GM19035 (cell line): ENCODE results near the gene GALNT3.
A peak's percentile ranks its signal among the peaks of the same experiment; 100 is the strongest.

Experiments used
- ATAC-seq: cut with Tn5 transposase; IDR thresholded peaks from one replicate; pipeline ENCODE4 v1.9.1; 2021; ENCODE audit not compliant: unreplicated experiment

The GALNT3 gene

DNA sequence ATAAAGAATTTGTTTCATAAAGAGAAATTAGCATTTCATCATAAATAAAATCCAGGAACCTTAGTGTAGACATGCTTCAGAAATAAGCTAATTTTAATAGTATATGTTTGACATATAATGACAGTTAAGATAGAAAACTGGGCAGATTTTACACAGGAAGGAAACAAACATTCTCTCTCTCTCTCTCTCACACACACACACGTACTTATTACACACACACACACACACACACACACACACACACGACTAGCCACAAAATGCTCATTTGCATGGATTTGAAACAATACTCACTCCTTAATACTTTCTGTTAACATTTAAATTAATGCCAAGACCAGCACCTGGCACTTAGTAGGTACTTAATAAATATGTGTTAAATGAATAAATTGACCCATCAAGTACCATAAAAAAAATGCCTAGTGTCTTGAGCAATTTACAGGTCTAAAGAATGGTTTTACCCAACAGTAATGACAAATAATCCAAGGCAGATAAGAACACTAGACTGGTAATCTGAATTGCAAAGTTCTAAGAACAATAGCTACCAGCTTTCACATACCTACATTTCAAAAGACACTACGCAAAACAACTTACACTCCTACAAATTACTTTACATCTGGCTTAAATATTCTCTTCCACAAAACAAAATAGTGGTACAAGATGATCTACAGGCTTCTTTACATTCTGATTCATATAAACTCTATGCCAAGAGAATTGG is 2.9 kb upstream of the GALNT3 start:
- no peak for ATAC-seq

DNA sequence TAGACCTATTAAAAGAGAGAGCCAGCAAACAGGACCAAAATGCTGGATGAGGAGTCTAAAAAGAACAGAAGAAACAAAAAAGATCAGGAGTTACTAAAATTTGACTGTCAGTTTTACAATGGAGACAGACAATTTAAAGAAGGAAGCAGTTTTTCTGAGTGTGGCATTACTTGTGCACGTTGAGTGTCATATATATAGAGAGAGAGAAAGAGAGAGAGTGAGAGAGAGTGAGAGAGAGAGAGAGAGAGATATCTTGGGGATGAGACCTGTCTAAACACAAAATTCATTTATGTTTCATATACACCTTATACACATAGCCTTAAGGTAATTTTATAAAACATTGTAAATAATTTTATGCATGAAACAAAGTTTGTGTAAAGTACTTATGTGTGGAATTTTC is 2.1 kb upstream of the GALNT3 start:
- ATAC-seq: no peak

DNA sequence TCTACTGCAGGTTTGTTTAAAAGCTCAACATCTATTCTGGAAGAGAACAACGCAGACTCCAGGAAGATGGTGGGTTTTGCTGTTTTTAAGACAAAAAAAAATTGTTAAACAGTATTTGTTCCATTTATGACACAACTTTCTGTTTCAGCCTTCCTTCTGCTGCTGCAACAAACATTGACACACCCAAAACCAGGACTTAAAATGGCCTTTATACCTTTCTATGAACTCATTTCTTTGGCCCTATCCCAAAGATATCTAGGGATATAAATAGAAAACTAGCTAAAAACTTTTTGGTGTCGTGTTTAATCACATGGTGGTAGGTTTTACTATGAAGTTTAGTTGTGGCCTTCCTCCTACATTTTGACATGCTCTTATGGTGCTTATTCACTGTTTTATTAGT is 964 bp upstream of the GALNT3 start:
- peak; percentile 24 for ATAC-seq

DNA sequence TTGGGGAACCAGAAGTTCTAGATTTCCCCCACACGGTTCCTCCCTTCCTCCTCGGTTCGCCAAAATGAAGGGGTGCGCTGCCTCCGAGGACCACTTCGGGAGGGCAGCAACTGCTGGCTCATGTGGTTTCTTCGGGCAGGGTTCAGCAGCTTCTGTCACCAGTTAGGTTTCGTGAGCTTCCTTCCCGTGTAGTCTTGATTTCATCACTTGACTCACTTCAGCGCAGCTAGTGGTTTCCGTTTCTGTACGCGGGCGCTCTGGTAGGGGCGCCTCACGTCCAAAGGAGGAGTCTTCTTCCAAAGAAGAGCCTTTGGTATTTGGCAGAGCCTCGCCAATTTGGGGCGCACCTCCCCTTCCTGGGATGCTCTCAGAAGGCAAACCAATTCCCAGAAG is 485 bp upstream of the GALNT3 start:
- peak; percentile 97 for ATAC-seq

DNA sequence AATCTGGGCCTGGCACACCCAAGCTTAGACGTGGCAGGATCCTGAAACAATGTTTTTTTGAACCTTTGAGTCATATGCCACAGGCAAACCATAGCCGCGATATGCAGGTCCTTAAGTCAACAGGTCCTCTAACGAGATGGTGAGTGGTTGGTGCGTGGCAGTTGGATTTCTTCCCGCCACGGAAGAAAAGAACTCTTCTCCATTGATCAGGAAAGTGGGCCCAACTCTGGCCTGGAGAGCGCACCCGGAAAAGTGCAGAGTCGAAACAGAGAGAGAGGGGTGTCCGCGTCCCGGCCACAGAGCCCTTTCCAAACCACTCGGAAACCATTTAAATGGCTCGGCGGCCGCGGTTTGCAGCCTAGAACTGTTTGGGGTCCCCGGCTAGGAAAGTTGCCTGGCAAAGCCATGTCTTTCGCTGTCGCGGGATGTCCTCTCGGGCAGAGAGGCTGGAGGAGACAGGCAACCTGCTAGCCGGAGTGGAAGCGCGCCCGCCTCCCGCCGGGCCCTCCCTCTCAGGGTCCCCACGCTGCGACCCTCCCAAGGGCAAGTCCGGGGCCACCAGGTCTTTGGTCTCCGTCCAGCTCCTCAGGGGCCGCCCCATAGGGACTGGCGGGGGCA is 777 bp downstream of the GALNT3 start:
- ATAC-seq: peak; percentile 6

DNA sequence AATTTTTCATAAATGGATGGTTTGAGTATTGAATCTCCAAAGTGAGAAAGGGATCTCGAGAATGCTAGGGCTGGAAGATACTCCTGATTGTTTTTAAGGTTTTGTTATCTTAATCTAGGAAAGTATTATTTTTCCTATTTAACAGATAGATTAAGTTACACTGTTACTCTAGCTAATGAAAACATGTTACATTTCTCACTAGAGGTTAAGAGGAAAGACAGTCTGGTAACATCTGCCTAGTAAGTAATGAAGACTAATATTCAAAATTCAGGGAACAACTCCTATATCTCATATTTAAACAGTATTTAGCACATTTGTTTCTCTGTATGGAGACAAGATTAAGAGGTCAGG is 2.0 kb downstream of the GALNT3 start:
- no peak for ATAC-seq

DNA sequence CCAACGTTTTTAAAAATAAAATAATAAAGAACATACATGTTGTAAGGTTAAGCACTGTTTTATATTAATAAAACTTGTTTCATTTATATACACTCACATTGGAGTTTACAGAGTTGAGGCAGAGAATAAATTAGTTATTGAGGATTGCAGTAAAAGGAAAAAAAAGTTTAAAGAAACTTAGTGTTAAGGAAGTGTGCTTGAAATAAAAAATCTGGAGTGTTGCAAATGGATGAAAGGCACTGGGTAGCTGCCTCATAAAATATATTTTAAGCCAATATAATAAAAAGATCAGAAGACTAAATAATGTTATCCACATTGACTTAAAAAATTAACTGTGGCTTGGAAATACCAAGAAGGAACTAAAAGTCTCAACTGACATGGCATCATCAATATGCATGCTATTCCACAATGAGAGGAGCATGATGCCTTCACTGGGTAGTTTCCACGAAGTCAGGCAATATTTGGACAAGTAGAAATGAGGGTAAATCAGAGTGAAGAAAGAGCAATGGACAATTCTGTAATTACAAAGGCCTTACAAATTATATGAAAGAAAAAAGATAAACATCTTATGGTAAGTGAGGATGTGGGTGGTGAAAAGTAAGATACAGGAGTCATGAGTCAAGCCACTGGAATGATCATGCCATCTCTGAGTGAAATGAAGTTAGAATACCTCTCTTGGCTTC is 2.5 kb downstream of the GALNT3 start:
- no peak for ATAC-seq

DNA sequence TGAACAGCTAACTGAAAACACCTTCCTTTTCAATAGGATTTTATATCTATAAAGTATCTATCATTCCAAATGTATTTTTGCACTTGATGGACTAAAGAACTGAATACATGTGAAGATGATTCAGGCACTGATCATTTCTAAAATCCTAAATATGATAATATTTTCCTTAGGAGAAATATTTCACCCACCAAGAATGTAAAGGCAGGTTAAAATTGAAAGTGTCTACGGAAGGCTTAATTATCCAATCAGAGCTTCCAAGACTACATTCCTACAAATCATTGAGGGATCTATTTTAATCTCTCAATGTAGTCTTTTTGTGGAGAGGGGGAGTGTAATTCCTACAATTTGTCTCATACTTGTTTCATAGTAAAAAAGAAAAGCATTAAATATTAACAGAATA is 3.6 kb downstream of the GALNT3 start:
- no peak for ATAC-seq

DNA sequence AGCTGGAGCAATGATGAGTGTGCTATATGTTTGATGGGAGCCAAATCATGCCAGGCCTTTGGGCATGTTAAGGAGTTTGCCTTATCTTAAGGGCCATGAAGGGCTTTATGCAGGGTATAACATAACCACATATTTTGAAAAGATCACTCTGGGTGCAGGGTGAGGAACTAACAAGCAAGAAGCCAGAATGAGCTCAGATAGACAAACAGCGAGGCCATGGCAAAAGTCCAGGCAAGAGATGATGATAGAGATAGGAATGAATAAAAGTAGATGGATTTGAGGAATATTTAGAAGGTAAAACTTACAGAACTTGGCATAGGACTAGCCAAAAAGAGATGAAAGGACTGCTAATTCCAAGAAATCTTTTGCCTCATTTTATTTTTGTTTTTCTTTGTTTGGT is 6.7 kb downstream of the GALNT3 start:
- no peak for ATAC-seq

DNA sequence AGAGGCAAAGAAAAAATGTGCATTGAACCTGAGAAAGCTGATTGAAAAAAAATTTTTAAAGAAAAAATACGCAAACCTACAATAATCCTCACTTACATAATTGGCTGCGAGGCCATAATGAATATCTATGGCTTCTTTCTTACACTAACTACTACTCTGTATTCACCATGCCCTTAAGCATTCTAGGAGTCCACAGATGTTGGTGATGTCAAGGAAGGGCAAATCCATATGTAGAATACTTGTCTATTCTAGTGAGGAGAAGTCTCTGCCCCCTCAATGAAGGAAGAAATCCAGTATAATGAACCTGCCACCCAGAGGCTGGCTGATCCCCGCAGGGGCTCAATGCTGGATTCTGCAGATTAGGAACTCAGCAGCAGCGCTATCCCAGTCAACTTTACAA is 14.3 kb downstream of the GALNT3 start:
- ATAC-seq: no peak

DNA sequence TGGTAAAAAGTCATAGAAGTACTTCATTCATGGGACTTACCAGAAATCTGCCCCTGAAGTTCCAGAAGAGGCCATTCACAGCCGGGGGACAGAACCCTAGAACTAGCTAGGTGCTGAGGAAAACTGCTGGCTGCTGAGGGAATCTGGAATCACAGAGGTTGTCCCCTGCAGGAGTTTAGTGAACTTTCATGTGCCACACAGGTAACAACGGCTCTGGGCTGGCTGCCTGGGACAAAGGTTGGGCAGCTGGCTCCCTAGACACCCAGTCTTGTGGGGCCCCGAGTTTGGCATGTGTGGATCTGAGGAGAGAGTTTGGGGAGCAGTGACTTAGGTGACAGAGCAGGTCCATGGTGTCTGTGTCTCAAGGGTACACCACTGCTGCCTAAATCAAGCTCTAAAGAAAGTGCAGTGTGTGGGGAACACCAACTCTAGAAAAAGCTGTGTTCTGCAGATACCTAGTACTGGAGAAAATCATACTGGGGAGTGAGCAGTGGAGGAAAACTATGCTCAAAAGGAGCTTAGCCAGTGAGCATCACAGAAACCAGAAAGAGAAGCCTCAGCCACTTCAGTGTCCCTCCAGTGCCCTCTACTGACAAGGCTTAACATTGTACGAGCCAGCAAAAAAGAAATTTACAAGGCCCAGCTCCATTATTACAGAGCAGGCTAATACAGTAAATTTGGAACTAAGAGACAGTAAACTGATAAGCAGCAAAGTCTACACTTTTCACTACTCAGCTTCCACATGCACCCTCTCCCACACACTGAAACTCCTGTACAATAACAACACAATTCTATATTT is 15.2 kb downstream of the GALNT3 start:
- no peak for ATAC-seq

DNA sequence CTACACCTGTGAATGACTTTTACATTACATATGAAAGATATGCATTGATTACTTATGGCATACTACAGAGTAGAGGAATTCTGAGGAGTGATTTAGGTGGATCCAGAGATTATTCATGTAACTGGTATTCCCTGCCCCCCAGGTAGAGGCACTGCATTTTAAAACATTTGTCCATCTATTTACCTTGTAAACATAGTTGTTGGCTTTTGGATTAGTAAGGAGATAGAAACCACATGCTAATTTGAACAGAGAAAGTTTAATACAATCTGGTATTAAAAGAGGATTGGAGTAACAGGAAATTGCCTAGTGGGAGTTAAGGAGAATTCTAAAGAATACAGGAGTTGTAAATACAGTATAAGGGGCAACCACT is 15.9 kb downstream of the GALNT3 start:
- no peak for ATAC-seq

DNA sequence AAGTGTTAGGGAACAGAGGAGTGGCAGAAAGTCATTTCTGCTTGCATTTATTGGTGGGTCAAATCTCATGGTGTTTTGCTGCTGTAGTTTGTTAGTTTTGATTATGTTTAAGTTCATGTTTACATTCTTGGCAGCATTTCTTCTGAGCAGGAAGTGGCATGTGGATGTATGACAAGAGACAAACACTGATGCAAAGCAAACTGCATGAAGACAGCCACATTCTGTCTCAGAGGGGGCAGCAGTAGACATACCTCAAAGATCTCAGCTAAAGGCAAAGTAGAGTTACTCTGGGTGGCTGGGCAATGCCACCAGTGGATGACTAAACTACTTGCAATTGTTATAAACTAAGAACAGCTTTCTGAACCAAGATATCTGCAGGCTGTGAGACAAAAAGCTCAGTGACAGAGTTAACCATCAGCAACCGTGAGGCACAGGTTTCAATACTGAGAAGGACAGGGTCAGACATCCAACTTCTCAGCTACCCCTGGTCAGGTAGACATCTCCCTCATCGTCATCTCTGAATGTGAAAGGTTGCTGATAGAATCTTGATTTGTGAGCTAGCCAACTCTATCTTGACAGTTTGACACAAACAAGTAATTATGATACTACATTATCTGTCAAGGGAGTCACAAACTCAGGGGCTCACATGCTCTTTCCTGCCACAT is 16.4 kb downstream of the GALNT3 start:
- no peak for ATAC-seq

DNA sequence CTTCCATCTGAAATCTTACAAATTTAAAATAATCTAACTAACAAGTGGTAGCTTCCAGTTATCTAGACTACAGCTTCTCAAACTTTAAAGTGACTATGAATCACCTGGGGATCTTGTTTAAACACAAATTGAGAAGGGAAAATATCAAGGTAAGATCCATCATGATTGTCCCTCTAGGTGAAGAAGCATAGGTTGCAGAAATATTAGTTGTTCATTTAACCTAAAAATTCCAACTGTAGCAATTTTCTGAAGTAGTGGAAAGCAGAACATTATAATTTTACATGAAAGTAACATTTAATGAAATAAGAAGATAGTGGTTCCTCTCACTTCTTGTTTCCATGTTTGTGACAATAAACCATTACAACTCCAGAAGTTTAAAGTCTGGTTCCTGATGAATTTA is 17.3 kb downstream of the GALNT3 start:
- ATAC-seq: no peak

DNA sequence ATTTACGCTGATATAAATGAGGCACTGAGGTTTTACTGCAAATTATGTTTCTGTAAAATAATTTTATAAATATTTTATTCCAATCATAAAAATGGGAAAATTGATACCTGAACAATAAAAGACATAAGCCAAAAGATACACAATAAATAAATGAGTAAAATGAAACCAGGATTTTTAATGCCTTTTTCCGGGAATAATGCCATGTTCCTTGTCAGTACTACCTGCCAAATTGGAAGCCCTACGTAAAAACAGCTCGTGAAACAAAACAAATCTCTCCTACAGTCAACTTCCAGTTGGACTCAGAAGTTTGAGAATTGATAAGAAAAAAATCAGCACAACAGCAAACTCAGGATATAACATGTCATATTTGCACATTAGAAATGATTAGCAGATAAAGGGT is 18.0 kb downstream of the GALNT3 start:
- ATAC-seq: no peak

DNA sequence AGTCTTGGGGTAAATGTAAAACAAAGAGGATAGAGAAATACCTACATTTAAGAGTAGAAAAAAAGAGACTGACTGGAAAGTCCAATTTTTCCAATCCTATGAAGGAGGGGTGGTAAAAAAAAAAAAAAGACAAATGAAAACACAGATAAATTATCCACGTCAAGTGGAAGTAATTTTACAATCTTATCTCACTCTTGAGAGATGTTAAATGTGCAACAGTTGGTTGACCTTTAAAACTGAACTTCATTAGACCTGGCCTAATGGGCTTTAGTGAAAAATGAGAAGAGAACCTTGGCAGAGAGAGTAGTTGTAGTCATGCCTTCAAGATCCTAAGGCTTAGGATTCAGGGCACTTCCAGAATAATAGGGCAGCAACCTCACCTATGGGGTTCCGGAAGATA is 20.4 kb downstream of the GALNT3 start:
- ATAC-seq: no peak

DNA sequence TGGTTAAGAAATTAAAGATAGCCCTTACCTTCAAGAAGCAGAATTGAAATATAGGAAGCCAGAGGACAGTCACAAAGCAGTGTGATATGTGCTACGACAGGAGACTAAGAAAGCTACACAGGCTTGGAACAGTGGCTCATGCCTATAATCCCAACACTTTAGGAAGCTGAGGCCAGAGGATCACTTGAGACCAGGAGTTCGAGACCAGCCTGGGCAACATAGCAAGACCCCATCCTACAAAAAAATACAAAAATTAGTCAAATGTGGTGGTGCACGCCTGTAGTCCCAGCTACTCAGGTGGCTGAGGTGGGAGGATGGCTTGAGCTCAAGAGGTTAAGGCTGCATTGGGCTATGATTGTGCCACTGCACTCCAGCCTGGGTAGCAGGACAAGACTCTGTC is 21.9 kb downstream of the GALNT3 start:
- ATAC-seq: no peak

DNA sequence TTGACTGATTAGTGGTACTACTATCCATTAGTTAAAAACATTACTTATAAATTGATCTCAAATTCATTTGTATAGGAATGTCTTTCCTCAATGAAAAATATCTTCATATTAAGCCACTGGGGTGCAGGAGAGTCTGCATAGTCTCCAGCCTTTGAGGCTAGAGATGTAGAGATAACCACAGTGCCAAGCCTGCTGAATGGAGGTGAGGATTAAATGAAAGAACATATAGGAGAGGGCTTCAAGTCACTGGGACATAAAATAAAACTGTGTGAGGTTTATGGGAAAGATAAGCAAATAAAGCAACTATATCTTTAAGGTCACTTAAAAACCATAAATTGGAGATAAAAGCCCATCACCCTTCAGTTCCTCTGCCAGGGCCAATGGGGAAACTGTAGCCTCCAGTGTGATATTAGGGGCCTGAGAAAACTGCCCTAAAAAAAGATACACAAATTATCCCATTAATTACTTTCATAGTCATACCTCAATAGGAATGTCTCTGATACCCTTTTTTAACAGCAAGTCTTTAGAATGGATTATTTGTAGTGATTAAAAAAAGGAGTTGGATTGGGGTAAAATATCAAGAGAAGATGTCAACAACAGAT is 27.6 kb downstream of the GALNT3 start:
- ATAC-seq: no peak

DNA sequence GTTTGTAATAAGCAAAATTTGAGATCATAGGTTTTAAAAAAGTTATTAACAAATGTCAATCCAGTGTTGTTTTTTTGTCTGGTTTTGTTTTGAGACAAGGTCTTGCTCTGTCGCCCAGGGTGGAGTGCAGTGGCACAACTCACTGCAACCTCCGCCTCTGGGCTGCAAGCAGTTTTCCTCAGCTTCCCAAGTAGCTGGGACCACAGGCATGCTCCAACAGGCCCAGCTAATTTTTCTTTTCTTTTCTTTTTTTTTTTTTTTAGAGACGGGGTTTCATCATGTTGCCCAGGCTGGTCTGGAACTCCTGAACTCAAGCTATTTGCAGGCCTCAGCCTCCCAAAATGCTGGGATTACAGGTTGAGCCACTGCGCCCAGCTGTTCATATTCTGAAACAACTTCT is 31.3 kb downstream of the GALNT3 start:
- no peak for ATAC-seq

DNA sequence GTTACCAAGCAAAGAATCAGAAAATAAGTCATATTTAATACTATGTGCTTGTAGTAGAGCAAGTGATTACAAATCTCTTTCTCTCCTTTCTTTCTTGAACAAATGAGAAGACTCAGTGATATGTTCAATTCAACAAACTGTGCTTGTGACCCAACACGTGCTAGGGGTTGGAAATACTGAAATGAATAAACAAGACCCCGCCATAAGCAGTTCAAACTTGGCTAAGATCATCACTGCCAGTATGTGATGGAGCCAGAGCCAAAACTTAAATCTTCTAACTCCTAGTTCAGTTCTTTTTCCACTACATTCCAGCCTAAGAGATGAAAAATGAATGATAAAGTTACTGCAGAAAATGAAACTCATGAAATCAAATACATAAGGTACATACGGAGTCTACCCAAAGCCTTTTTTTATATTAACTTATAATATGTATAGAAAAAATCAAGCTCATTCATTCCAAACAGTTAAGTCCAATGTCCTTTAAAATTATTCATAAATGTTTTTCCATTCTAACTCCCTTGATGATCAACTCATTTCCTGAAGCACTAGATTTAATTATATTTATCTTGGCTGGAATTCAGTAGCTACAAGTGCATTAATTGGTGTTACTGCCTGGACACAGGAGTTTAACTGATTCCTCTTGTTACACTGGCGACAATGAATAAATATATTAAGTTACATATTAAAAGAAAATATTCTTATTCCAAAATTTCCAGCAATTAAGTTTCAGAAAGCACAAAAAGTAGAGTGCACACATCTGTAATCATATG is 36.0 kb downstream of the GALNT3 start:
- no peak for ATAC-seq
